GM12878 (cell line): ENCODE results near the gene GREM1. TPM values are rescaled to one million over a fixed set of nuclear protein-coding genes. Genes with fewer than 3 reads are reported as not detected.

Experiments
- ATAC-seq: fragments of 200-7000 bp; cut with Tn5 transposase; 3 replicates; pipeline ENCODE4 v1.9.1; 2020; ENCODE audit warnings: mild to moderate bottlenecking, moderate library complexity
- BruUV-seq: library from RNA; stranded (reverse); fragments of 400-500 nt; replicated peaks from 2 replicates; lab custom pipeline; 2021; lab: Mats Ljungman, UMichigan
- CTCF ChIA-PET: fragments of 300-600 bp; sonication (Branson Sonifier 250); formaldehyde crosslinking; extraction: SDS; loops from one replicate; lab custom pipeline; 2021; ENCODE audit warnings: inconsistent platforms; lab: Yijun Ruan, JAX
- POLR2A ChIA-PET: fragments of 350-600 bp; formaldehyde crosslinking; extraction: SDS; loops from one replicate; lab custom pipeline; 2021; ENCODE audit warnings: inconsistent platforms; lab: Charles Lee
- RAD21 ChIA-PET: fragments of 300-600 bp; sonication (Branson Sonifier 250); formaldehyde crosslinking; loops from one replicate; lab custom pipeline; 2023; ENCODE audit warnings: antibody characterized with exemption; ENCODE audit not compliant: unreplicated experiment; lab: Charles Lee
- SMC1A ChIA-PET: fragments of 300-600 bp; sonication (Branson Sonifier 250); formaldehyde crosslinking; loops from one replicate; lab custom pipeline; 2023; ENCODE audit not compliant: unreplicated experiment, uncharacterized antibody; lab: Charles Lee
- DNase-seq: peaks from one replicate; pipeline ENCODE4 v3.0.0-alpha.2; 2011; ENCODE audit warnings: low read depth, low spot score
- FAIRE-seq: peaks from 3 replicates; lab custom pipeline; 2011; peaks lifted over from hg19 to GRCh38; lab: Jason Lieb, UNC
- H2AFZ ChIP-seq: 2 replicates; pipeline ENCODE4 v1.6.0; 2011; ENCODE audit warnings: low read depth, low read length, control low read depth; ENCODE audit not compliant: control insufficient read depth
- H3K27ac ChIP-seq: 2 replicates; pipeline ENCODE4 v1.5.1; 2011; ENCODE audit warnings: control low read depth; ENCODE audit not compliant: control insufficient read depth, insufficient read depth
- H3K27me3 ChIP-seq, 2 experiments: replicated peaks in 1 of 2; 2 replicates each; pipeline versions ENCODE4 v1.6.0 to v1.6.1; 2011; ENCODE audit warnings: low read length in 1 of 2; ENCODE audit not compliant: control insufficient read depth in 2 of 2, insufficient read depth in 2 of 2
- H3K36me3 ChIP-seq, 2 experiments: 2 replicates each; pipeline ENCODE4 v1.5.1; 2011; ENCODE audit warnings: low read length in 1 of 2; ENCODE audit not compliant: control insufficient read depth in 2 of 2, insufficient read depth in 2 of 2
- H3K4me1 ChIP-seq: 2 replicates; pipeline ENCODE4 v1.6.1; 2011; ENCODE audit warnings: mild to moderate bottlenecking, low read length, moderate library complexity, mixed read lengths; ENCODE audit not compliant: control insufficient read depth, insufficient read depth
- H3K4me2 ChIP-seq: 2 replicates; pipeline ENCODE4 v1.6.0; 2011; ENCODE audit warnings: control low read depth; ENCODE audit not compliant: control insufficient read depth, insufficient read depth
- H3K4me3 ChIP-seq: fragments of 200-600 bp; sonication (generic); 2 replicates; pipeline ENCODE4 v1.5.1; 2016
- H3K79me2 ChIP-seq: 2 replicates; pipeline ENCODE4 v1.6.0; 2011; ENCODE audit warnings: low read length; ENCODE audit not compliant: control insufficient read depth, insufficient read depth
- H3K9ac ChIP-seq: 2 replicates; pipeline ENCODE4 v1.8.0; 2011; ENCODE audit warnings: low read length, control low read depth, mixed read lengths; ENCODE audit not compliant: control insufficient read depth, insufficient read depth
- H3K9me3 ChIP-seq: replicated peaks from 3 replicates; pipeline ENCODE4 v1.5.1; 2011; ENCODE audit warnings: mild to moderate bottlenecking, low read length; ENCODE audit not compliant: control insufficient read depth, insufficient read depth
- H4K20me1 ChIP-seq: 2 replicates; pipeline ENCODE4 v1.6.0; 2011; ENCODE audit not compliant: control insufficient read depth, insufficient read depth
- BACH1 ChIP-seq: fragments of 450-650 bp; IDR thresholded peaks from 2 replicates; pipeline ENCODE4 v1.6.1; 2017; ENCODE audit warnings: mild to moderate bottlenecking, borderline replicate concordance
- BCLAF1 ChIP-seq: fragments of 450-650 bp; IDR thresholded peaks from 2 replicates; pipeline ENCODE4 v1.6.1; 2017; ENCODE audit warnings: antibody characterized with exemption, mild to moderate bottlenecking, moderate library complexity
- BHLHE40 ChIP-seq, 2 experiments: fragments of 450-650 bp in 1 of 2; IDR thresholded peaks; 2 replicates each; pipeline ENCODE4 v1.6.1; 2011 to 2017; ENCODE audit warnings: low read depth in 2 of 2, borderline replicate concordance in 1 of 2, improper control_type of control experiment in 1 of 2, low read length in 1 of 2, mild to moderate bottlenecking in 1 of 2
- CBFB ChIP-seq: IDR thresholded peaks from 2 replicates; pipeline ENCODE4 v1.6.1; 2016; ENCODE audit warnings: antibody characterized with exemption, low read depth
- FOS ChIP-seq: IDR thresholded peaks from 3 replicates; pipeline ENCODE4 v1.6.1; 2011; ENCODE audit warnings: borderline replicate concordance; ENCODE audit not compliant: insufficient read length; ENCODE audit errors: extremely low read depth
- HDAC2 ChIP-seq: fragments of 200-600 bp; sonication (generic); IDR thresholded peaks from 2 replicates; pipeline ENCODE4 v1.6.1; 2017
- IRF3 ChIP-seq: fragments of 450-650 bp; IDR thresholded peaks from 2 replicates; pipeline ENCODE4 v1.6.1; 2014; ENCODE audit warnings: mild to moderate bottlenecking
- LARP7 ChIP-seq: fragments of 450-650 bp; IDR thresholded peaks from 2 replicates; pipeline ENCODE4 v1.6.1; 2017; ENCODE audit warnings: mild to moderate bottlenecking
- MEF2B ChIP-seq: fragments of 450-650 bp; IDR thresholded peaks from 2 replicates; pipeline ENCODE4 v1.6.1; 2018; ENCODE audit warnings: mild to moderate bottlenecking, moderate library complexity; ENCODE audit not compliant: partially characterized antibody, poor library complexity, severe bottlenecking
- MTA2 ChIP-seq: fragments of 450-650 bp; IDR thresholded peaks from 2 replicates; pipeline ENCODE4 v1.6.1; 2016; ENCODE audit warnings: low read depth, mild to moderate bottlenecking, moderate library complexity
- PML ChIP-seq: IDR thresholded peaks from 2 replicates; pipeline ENCODE4 v1.6.1; 2012; ENCODE audit warnings: low read length, inconsistent platforms
- RB1 ChIP-seq: fragments of 450-650 bp; formaldehyde crosslinking; IDR thresholded peaks from 2 replicates; pipeline ENCODE4 v1.6.1; 2017; ENCODE audit warnings: mild to moderate bottlenecking, borderline replicate concordance
- SMAD1 ChIP-seq: fragments of 450-650 bp; IDR thresholded peaks from 2 replicates; pipeline ENCODE4 v1.6.1; 2018; ENCODE audit warnings: mild to moderate bottlenecking, low read depth; ENCODE audit not compliant: partially characterized antibody
- WRNIP1 ChIP-seq: IDR thresholded peaks from 2 replicates; pipeline ENCODE4 v1.6.1; 2011; ENCODE audit warnings: low read depth, low read length, improper control_type of control experiment, borderline replicate concordance
- ZNF592 ChIP-seq: fragments of 450-650 bp; IDR thresholded peaks from 2 replicates; pipeline ENCODE4 v1.6.1; 2017; ENCODE audit warnings: mild to moderate bottlenecking, moderate library complexity
- WGBS: methylation state at CpG from one replicate; pipeline ENCODE4 v1.1.6; 2016; ENCODE audit warnings: low lambda C conversion rate; ENCODE audit not compliant: insufficient replicate concordance, insufficient coverage; ENCODE audit errors: missing lambda C conversion rate; 5-methylcytosine and 5-hydroxymethylcytosine counted together
- in situ Hi-C: fragments of 300-500 bp; cut with MboI; formaldehyde crosslinking; loops from 9 replicates; pipeline ENCODE4 v1.14.3; 2018; ENCODE audit warnings: mixed read lengths
- intact Hi-C: fragments of 100-400 bp; cut with micrococcal nuclease; formaldehyde crosslinking; loops from one replicate; pipeline ENCODE4 v1.14.2; 2022; ENCODE audit not compliant: unreplicated experiment
- polyA plus RNA-seq, 11 experiments: library from polyadenylated mRNA; depleted of rRNA in 4 of 11; unstranded in 6 of 11; stranded (reverse) in 5 of 11; fragments of >200 nt; fragmentation: Nextera tagmentation in 4 of 11; fragmentation: Illumina TruSeq in 1 of 11; extraction: Ambion mirVana in 4 of 11; extraction: Trizol in 1 of 11; gene quantifications; 1 replicate in 1 of 11; 2 replicates in 10 of 11; pipeline versions ENCODE4 v1.2.1 to v1.2.3, GENCODE V29; 2011 to 2016; ENCODE audit warnings: inconsistent platforms in 2 of 11, missing spikeins in 2 of 11, low read depth in 1 of 11
- total RNA-seq, 4 experiments: library from RNA; depleted of rRNA in 3 of 4; stranded (reverse); fragments of >200 nt in 3 of 4; fragmentation: Illumina TruSeq in 1 of 4; extraction: Trizol in 1 of 4; gene quantifications; 2 replicates each; pipeline versions ENCODE4 v1.2.1 to v1.2.3, GENCODE V29; 2013 to 2021

GREM1 gene
- total and polyA plus RNA-seq, 10 of the 15 experiments (the other 5 are each of a cell fraction or from before 2014, with no cell fraction given): 0.08 to 0.36 (median 0.08) TPM; not detected in 7

GRCh38 chr15:32669896-32670611 lies 47.8 kb upstream of the GREM1 start (continued):
- TF ChIP-seq RB1 (no peak), BCLAF1 (no peak)

- Histone ChIP-seq H3K9me3 (no peaks in the 10 kb centered on the region), H3K9ac (no peak overlapping the region), H3K36me3 (no peaks in the 10 kb centered on the region), H3K4me2 (no peak overlapping the region), H3K4me3 (no peak overlapping the region), H3K27ac (no peak overlapping the region), H3K4me1 (no peaks in the 10 kb centered on the region), H3K79me2 (no peaks in the 10 kb centered on the region), H2AFZ (no peak overlapping the region), H3K27me3 (no peaks in the 10 kb centered on the region), H4K20me1 (no peaks in the 10 kb centered on the region)
- ATAC-seq: no peak
- no TSS peak for BruUV-seq
- FAIRE-seq: no peak
- SMC1A ChIA-PET: no interaction called here
- intact Hi-C loops (no loop called here), in situ Hi-C loops (no loop called here)
- CTCF ChIA-PET: interaction anchor here (0.7 to 1.2 kb wide), 4 partner anchors 9 to 418 kb away, joined by 3 to 5 read pairs (median 3); no protein-coding TSS in a partner anchor
- POLR2A ChIA-PET: no interaction called here
- 87% methylated on average over 3 of the region's 3 CpGs for WGBS
- no peak for DNase-seq
- TF ChIP-seq HDAC2 (no peak), IRF3 (no peak), MTA2 (no peak), SMAD1 (no peak), BACH1 (no peak), CBFB (no peak), PML (no peak), MEF2B (no peak), ZNF592 (no peak), FOS (no peak), LARP7 (no peak), BHLHE40 (IDR thresholded peaks at IDR 0.05; ENCODE audit: borderline replicate concordance in 1 of 2, low read depth in 2 of 2, low read length in 1 of 2) (no peak), WRNIP1 (no peak)
- RAD21 ChIA-PET: interaction anchor here (0.7 kb wide), 1 partner anchor 326 kb away, joined by 3 read pairs; no protein-coding TSS in a partner anchor
These were observed 47.2 kb upstream of the GREM1 start for GRCh38 chr15:32670623-32671022.
